IMR-90 (cell line): Measurements from ENCODE around the gene PARVB. TPM values are rescaled to one million over a fixed set of nuclear protein-coding genes. Genes with fewer than 3 reads are reported as not detected.

ENCODE experiments used
- ATAC-seq: fragments of 200-7000 bp; cut with Tn5 transposase; 2 replicates; pipeline ENCODE4 v1.9.1; 2020; ENCODE audit warnings: low read depth, mild to moderate bottlenecking, moderate library complexity
- BruUV-seq: library from RNA; stranded (reverse); fragments of 400-500 nt; replicated peaks from 2 replicates; lab custom pipeline; 2021; lab: Mats Ljungman, UMichigan
- CTCF ChIA-PET: fragments of 300-600 bp; formaldehyde crosslinking; extraction: SDS; loops from one replicate; lab custom pipeline; 2021; ENCODE audit warnings: antibody characterized with exemption; lab: Yijun Ruan, JAX
- POLR2A ChIA-PET: fragments of 300-600 bp; sonication (Branson Sonifier 250); formaldehyde crosslinking; loops from one replicate; lab custom pipeline; 2022; ENCODE audit warnings: antibody characterized with exemption; ENCODE audit not compliant: unreplicated experiment; lab: Charles Lee
- DNase-seq: peaks from one replicate; pipeline ENCODE4 v3.0.0; 2013
- H2AFZ ChIP-seq: replicated peaks from 2 replicates; pipeline ENCODE3; 2013; ENCODE audit warnings: low read length, mild to moderate bottlenecking; ENCODE audit not compliant: poor library complexity
- H2AK5ac ChIP-seq: 2 replicates; pipeline ENCODE4 v1.6.1; 2013; ENCODE audit warnings: low read depth, low read length, inconsistent platforms
- H2AK9ac ChIP-seq: replicated peaks from 2 replicates; pipeline ENCODE3; 2013; ENCODE audit warnings: mild to moderate bottlenecking, low read depth, low read length, moderate library complexity; ENCODE audit not compliant: poor library complexity
- H2BK120ac ChIP-seq: 2 replicates; pipeline ENCODE4 v1.6.1; 2013; ENCODE audit warnings: low read depth, low read length, inconsistent platforms
- H2BK15ac ChIP-seq: 3 replicates; pipeline ENCODE4 v1.6.1; 2013; ENCODE audit warnings: low read depth, low read length, inconsistent platforms
- H2BK20ac ChIP-seq: 2 replicates; pipeline ENCODE4 v1.6.1; 2013; ENCODE audit warnings: low read depth, mild to moderate bottlenecking, inconsistent platforms, low read length, moderate library complexity
- H2BK5ac ChIP-seq: 2 replicates; pipeline ENCODE4 v1.6.1; 2013; ENCODE audit warnings: mild to moderate bottlenecking, low read depth, low read length, inconsistent platforms; ENCODE audit not compliant: poor library complexity, severe bottlenecking
- H3K14ac ChIP-seq: replicated peaks from 2 replicates; pipeline ENCODE4 v1.6.1; 2013; ENCODE audit warnings: low read depth, low read length, inconsistent platforms
- H3K18ac ChIP-seq: 2 replicates; pipeline ENCODE4 v1.6.1; 2013; ENCODE audit warnings: low read depth, low read length, control low read depth
- H3K23ac ChIP-seq: 2 replicates; pipeline ENCODE4 v1.6.1; 2013; ENCODE audit warnings: low read depth, low read length, inconsistent platforms
- H3K27ac ChIP-seq: 2 replicates; pipeline ENCODE4 v1.5.1; 2013; ENCODE audit warnings: mild to moderate bottlenecking, control low read depth, low read length; ENCODE audit not compliant: insufficient read depth
- H3K27me3 ChIP-seq: 2 replicates; pipeline ENCODE4 v1.6.1; 2013; ENCODE audit warnings: low read length; ENCODE audit not compliant: control insufficient read depth, insufficient read depth
- H3K36me3 ChIP-seq: 2 replicates; pipeline ENCODE4 v1.6.1; 2013; ENCODE audit warnings: low read length, mixed read lengths; ENCODE audit not compliant: control insufficient read depth, insufficient read depth
- H3K4ac ChIP-seq: 2 replicates; pipeline ENCODE4 v1.6.1; 2013; ENCODE audit warnings: low read depth, low read length, inconsistent platforms
- H3K4me1 ChIP-seq: 2 replicates; pipeline ENCODE4 v1.6.1; 2013; ENCODE audit warnings: low read length, mixed read lengths; ENCODE audit not compliant: control insufficient read depth, insufficient read depth
- H3K4me2 ChIP-seq: 2 replicates; pipeline ENCODE4 v1.6.1; 2013; ENCODE audit warnings: low read depth, mild to moderate bottlenecking, control low read depth, low read length, moderate library complexity
- H3K4me3 ChIP-seq: 2 replicates; pipeline ENCODE4 v1.5.1; 2013; ENCODE audit warnings: low read depth, mild to moderate bottlenecking, control low read depth, low read length, moderate library complexity; ENCODE audit not compliant: insufficient read depth
- H3K56ac ChIP-seq: 2 replicates; pipeline ENCODE4 v1.6.1; 2013; ENCODE audit warnings: low read length, inconsistent platforms; ENCODE audit not compliant: insufficient read depth; ENCODE audit errors: extremely low read depth
- H3K79me1 ChIP-seq, 2 experiments: 2 replicates each; pipeline ENCODE4 v1.6.1; 2013; ENCODE audit warnings: low read length in 2 of 2, inconsistent platforms in 1 of 2, low read depth in 1 of 2
- H3K9ac ChIP-seq: 2 replicates; pipeline ENCODE4 v1.6.1; 2013; ENCODE audit warnings: low read depth, low read length, control low read depth
- H3K9me1 ChIP-seq: 2 replicates; pipeline ENCODE4 v1.6.1; 2013; ENCODE audit warnings: low read length, inconsistent platforms; ENCODE audit not compliant: insufficient read depth
- H3K9me3 ChIP-seq: 2 replicates; pipeline ENCODE4 v1.6.1; 2013; ENCODE audit warnings: low read length; ENCODE audit not compliant: control insufficient read depth, insufficient read depth
- H4K20me1 ChIP-seq: 2 replicates; pipeline ENCODE4 v1.6.1; 2013; ENCODE audit warnings: low read length, inconsistent platforms; ENCODE audit not compliant: insufficient read depth
- H4K5ac ChIP-seq: 2 replicates; pipeline ENCODE4 v1.6.1; 2013; ENCODE audit warnings: mild to moderate bottlenecking, low read depth, low read length, control low read depth
- H4K8ac ChIP-seq, 2 experiments: 2 replicates each; pipeline ENCODE4 v1.6.1; 2013; ENCODE audit warnings: low read depth in 2 of 2, low read length in 2 of 2, control low read depth in 1 of 2, inconsistent platforms in 1 of 2
- H4K91ac ChIP-seq: 2 replicates; pipeline ENCODE4 v1.6.1; 2013; ENCODE audit warnings: low read depth, low read length, inconsistent platforms; ENCODE audit not compliant: insufficient read depth
- CEBPB ChIP-seq: IDR thresholded peaks from 2 replicates; pipeline ENCODE4 v1.6.1; 2012; ENCODE audit warnings: low read depth, low read length, improper control_type of control experiment
- CHD1 ChIP-seq: IDR thresholded peaks from 2 replicates; pipeline ENCODE4 v1.6.1; 2012; ENCODE audit warnings: low read depth, low read length, improper control_type of control experiment
- FOS ChIP-seq: fragments of 150-350 bp; IDR thresholded peaks from 2 replicates; pipeline ENCODE4 v1.6.1; 2016; ENCODE audit warnings: low read depth, low read length
- MAZ ChIP-seq: IDR thresholded peaks from 2 replicates; pipeline ENCODE4 v1.6.1; 2012; ENCODE audit warnings: low read depth, mild to moderate bottlenecking, low read length, improper control_type of control experiment, moderate library complexity, borderline replicate concordance
- MXI1 ChIP-seq: IDR thresholded peaks from 2 replicates; pipeline ENCODE4 v1.6.1; 2012; ENCODE audit warnings: low read depth, mild to moderate bottlenecking, low read length, moderate library complexity, borderline replicate concordance
- NFE2L2 ChIP-seq: fragments of 150-350 bp; IDR thresholded peaks from 2 replicates; pipeline ENCODE4 v1.6.1; 2016; ENCODE audit warnings: low read depth, mild to moderate bottlenecking, low read length
- POLR2A ChIP-seq: IDR thresholded peaks from 2 replicates; pipeline ENCODE4 v1.6.1; 2012; ENCODE audit warnings: mild to moderate bottlenecking, low read depth, low read length
- RAD21 ChIP-seq: IDR thresholded peaks from 2 replicates; pipeline ENCODE4 v1.6.1; 2012; ENCODE audit warnings: low read length, improper control_type of control experiment
- SMC3 ChIP-seq: fragments of 150-350 bp; IDR thresholded peaks from 2 replicates; pipeline ENCODE4 v1.6.1; 2016; ENCODE audit warnings: low read depth, mild to moderate bottlenecking, antibody characterized with exemption, low read length, moderate library complexity
- USF2 ChIP-seq: fragments of 150-350 bp; IDR thresholded peaks from 2 replicates; pipeline ENCODE4 v1.6.1; 2017; ENCODE audit warnings: mild to moderate bottlenecking, antibody characterized with exemption, low read length, low read depth
- WGBS, 2 experiments: methylation state at CpG; one replicate each; pipeline versions ENCODE4 v1.1.5 to v1.1.7; 2013; ENCODE audit warnings: missing lambda C conversion rate in 2 of 2; ENCODE audit not compliant: insufficient read length in 1 of 2; ENCODE audit errors: extremely low coverage in 2 of 2; 5-methylcytosine and 5-hydroxymethylcytosine counted together
- dilution Hi-C: fragments of 300-500 bp; cut with HindIII; formaldehyde crosslinking; loops from one replicate; pipeline ENCODE4 v1.14.3; 2018; ENCODE audit warnings: low sequenced_read_pairs; ENCODE audit not compliant: unreplicated experiment
- in situ Hi-C: fragments of 300-500 bp; cut with MboI; formaldehyde crosslinking; loops from 3 replicates; pipeline ENCODE4 v1.14.3; 2019; ENCODE audit warnings: low sequenced_read_pairs, inconsistent platforms, mixed read lengths
- intact Hi-C: fragments of 100-400 bp; cut with micrococcal nuclease; formaldehyde crosslinking; loops from 2 replicates; pipeline ENCODE4 v1.10.0; 2022
- polyA plus RNA-seq, 3 experiments: library from polyadenylated mRNA; depleted of rRNA; stranded (reverse); fragments of >200 nt; gene quantifications; 2 replicates each; pipeline ENCODE4 v1.2.3, GENCODE V29; 2012; ENCODE audit warnings: low replicate concordance in 1 of 3
- total RNA-seq: library from RNA; depleted of rRNA; stranded (reverse); fragments of >200 nt; gene quantifications from 2 replicates; pipeline ENCODE4 v1.2.3, GENCODE V29; 2012

Gene PARVB
- total and polyA plus RNA-seq, 2 of the 4 experiments (the other 2 are of a cell fraction), result 44.3 to 53.9 TPM

GRCh38 chr22:44108076-44108475 is 84.0 kb downstream of the PARVB start:
- Histone ChIP-seq H2AK5ac (no peak overlapping the region), H2BK15ac (no peak overlapping the region), H3K23ac (no peak overlapping the region), H4K91ac (no peak overlapping the region), H3K4me1 (no peaks in the 10 kb centered on the region; the same call in 1 of the 2 replicates), H3K18ac (no peak overlapping the region), H3K4me2 (no peak overlapping the region), H3K9ac (no peak overlapping the region), H3K9me1 (no peaks in the 10 kb centered on the region), H3K79me1 (no peaks in the 10 kb centered on the region), H3K36me3 (peaks cover 1% of the 10 kb centered on the region; the same call in 1 of the 2 replicates), H2AFZ (no peak overlapping the region), H4K5ac (no peak overlapping the region), H3K4ac (no peak overlapping the region), H3K56ac (no peak overlapping the region), H3K4me3 (no peak overlapping the region), H3K27me3 (no peaks in the 10 kb centered on the region), H3K9me3 (no peaks in the 10 kb centered on the region), H3K27ac (no peak overlapping the region), H2BK120ac (no peak overlapping the region), H2BK5ac (no peak overlapping the region), H3K14ac (no peak overlapping the region), H4K8ac (no peak overlapping the region), H2BK20ac (no peak overlapping the region), H2AK9ac (no peak overlapping the region), H4K20me1 (no peaks in the 10 kb centered on the region)
- intact Hi-C loops, result no loop called here
- BruUV-seq, result no TSS peak
- dilution Hi-C loops, result no loop called here
- DNase-seq (no peak), ATAC-seq (no peak)
- 100% methylated on average over 1 of the region's 2 CpGs; no CpG with 5 or more reads in 1 of the 2 experiments for WGBS, 2 experiments
- POLR2A ChIA-PET, result no interaction called here
- in situ Hi-C loops, result no loop called here
- CTCF ChIA-PET, result no interaction called here
- TF ChIP-seq POLR2A, result no peak
- no peak for TF ChIP-seq CHD1
- TF ChIP-seq NFE2L2, result no peak
- no peak for TF ChIP-seq SMC3
- no peak for TF ChIP-seq USF2
- no peak for TF ChIP-seq MXI1
- no peak for TF ChIP-seq RAD21
- TF ChIP-seq CEBPB, result no peak
- TF ChIP-seq FOS, result no peak
- TF ChIP-seq MAZ, result no peak
